H1 (cell line): ENCODE data around the gene CGREF1. TPM values are rescaled to one million over a fixed set of nuclear protein-coding genes. Genes with fewer than 3 reads are reported as not detected.

Experiments used
- CTCF ChIA-PET: fragments of 300-600 bp; sonication (Branson Sonifier 250); formaldehyde crosslinking; loops from one replicate; lab custom pipeline; 2021; ENCODE audit not compliant: partially characterized antibody; lab: Charles Lee
- POLR2A ChIA-PET: fragments of 300-600 bp; sonication (Branson Sonifier 250); formaldehyde crosslinking; loops from one replicate; lab custom pipeline; 2021; ENCODE audit warnings: inconsistent platforms; ENCODE audit not compliant: partially characterized antibody; lab: Charles Lee
- DNase-seq, 2 experiments: peaks; one replicate each; pipeline versions ENCODE4 v3.0.0 to v3.0.0-alpha.2; 2010 to 2022; ENCODE audit warnings: low spot score in 2 of 2, low read depth in 1 of 2, mixed read lengths in 1 of 2
- FAIRE-seq: peaks from 2 replicates; lab custom pipeline; 2011; peaks lifted over from hg19 to GRCh38; lab: Jason Lieb, UNC
- H2AFZ ChIP-seq: 2 replicates; pipeline ENCODE4 v1.8.1; 2012; ENCODE audit warnings: low read length, inconsistent platforms
- H2AK5ac ChIP-seq: 2 replicates; pipeline ENCODE4 v1.6.1; 2013; ENCODE audit warnings: low read depth, low read length
- H2BK120ac ChIP-seq: replicated peaks from 2 replicates; pipeline ENCODE3; 2013; ENCODE audit warnings: low read depth, low read length, inconsistent platforms
- H2BK12ac ChIP-seq: 2 replicates; pipeline ENCODE4 v1.6.1; 2013; ENCODE audit warnings: low read depth, low read length
- H2BK15ac ChIP-seq: 2 replicates; pipeline ENCODE4 v1.6.1; 2013; ENCODE audit warnings: low read length
- H2BK20ac ChIP-seq: 2 replicates; pipeline ENCODE4 v1.6.1; 2013; ENCODE audit warnings: low read length
- H2BK5ac ChIP-seq: 2 replicates; pipeline ENCODE4 v1.6.1; 2013; ENCODE audit warnings: low read depth, low read length
- H3K14ac ChIP-seq: 2 replicates; pipeline ENCODE4 v1.6.1; 2013; ENCODE audit warnings: inconsistent platforms; ENCODE audit not compliant: insufficient read length
- H3K18ac ChIP-seq: 2 replicates; pipeline ENCODE4 v1.6.1; 2013; ENCODE audit warnings: low read length; ENCODE audit errors: extremely low read depth
- H3K23ac ChIP-seq: 2 replicates; pipeline ENCODE4 v1.6.1; 2013; ENCODE audit warnings: inconsistent platforms; ENCODE audit not compliant: insufficient read length
- H3K23me2 ChIP-seq: 2 replicates; pipeline ENCODE4 v1.6.1; 2013; ENCODE audit warnings: low read depth, low read length
- H3K27ac ChIP-seq: 2 replicates; pipeline ENCODE4 v1.6.1; 2011; ENCODE audit warnings: low read depth, low read length, inconsistent platforms
- H3K27me3 ChIP-seq, 4 experiments: replicated peaks in 1 of 4; 1 replicate in 1 of 4; 2 replicates in 3 of 4; pipeline versions ENCODE4 v1.6.1 to v1.8.1; 2011 to 2013; ENCODE audit warnings: low read length in 3 of 4, mild to moderate bottlenecking in 3 of 4, inconsistent platforms in 2 of 4, mixed read lengths in 2 of 4, moderate library complexity in 1 of 4; ENCODE audit not compliant: control insufficient read depth in 3 of 4, insufficient read depth in 3 of 4; ENCODE audit errors: extremely low read depth in 1 of 4
- H3K36me3 ChIP-seq, 4 experiments: 2 replicates each; pipeline versions ENCODE4 v1.6.1 to v1.8.1; 2011 to 2013; ENCODE audit warnings: mild to moderate bottlenecking in 4 of 4, low read length in 3 of 4, moderate library complexity in 2 of 4, control low read depth in 1 of 4, inconsistent platforms in 1 of 4; ENCODE audit not compliant: insufficient read depth in 4 of 4, control insufficient read depth in 2 of 4
- H3K4ac ChIP-seq: replicated peaks from 2 replicates; pipeline ENCODE3; 2013; ENCODE audit warnings: low read length, low read depth, mixed read lengths, inconsistent platforms; ENCODE audit not compliant: insufficient read length
- H3K4me1 ChIP-seq, 4 experiments: replicated peaks in 1 of 4; 1 replicate in 1 of 4; 2 replicates in 3 of 4; pipeline versions ENCODE4 v1.6.1 to v1.8.1; 2011 to 2013; ENCODE audit warnings: low read length in 3 of 4, inconsistent platforms in 2 of 4, mixed read lengths in 1 of 4; ENCODE audit not compliant: insufficient read depth in 4 of 4, control insufficient read depth in 3 of 4
- H3K4me2 ChIP-seq, 2 experiments: 2 replicates each; pipeline versions ENCODE4 v1.6.1 to v1.8.1; 2011 to 2013; ENCODE audit warnings: low read depth in 2 of 2, low read length in 2 of 2, control low read depth in 1 of 2, inconsistent platforms in 1 of 2, mild to moderate bottlenecking in 1 of 2; ENCODE audit not compliant: insufficient read depth in 1 of 2
- H3K4me3 ChIP-seq, 4 experiments: fragments of 200-600, 300-600 bp in 1 of 4; sonication (generic), shearing (Covaris generic), sonication (Bioruptor Twin) in 1 of 4; 2 replicates each; pipeline versions ENCODE4 v1.5.1 to v1.8.1; 2011 to 2016; ENCODE audit warnings: low read length in 4 of 4, low read depth in 3 of 4, control low read depth in 2 of 4, inconsistent platforms in 2 of 4, mild to moderate bottlenecking in 2 of 4, mixed read lengths in 1 of 4, moderate library complexity in 1 of 4; ENCODE audit not compliant: insufficient read depth in 2 of 4; ENCODE audit errors: extremely low read depth in 1 of 4
- H3K56ac ChIP-seq: replicated peaks from 2 replicates; pipeline ENCODE3; 2013; ENCODE audit warnings: low read depth, mild to moderate bottlenecking, mixed read lengths, low read length, inconsistent platforms; ENCODE audit not compliant: insufficient read length
- H3K79me1 ChIP-seq: 2 replicates; pipeline ENCODE4 v1.6.1; 2013; ENCODE audit warnings: low read depth, low read length, control low read depth
- H3K79me2 ChIP-seq, 2 experiments: 2 replicates each; pipeline versions ENCODE4 v1.6.1 to v1.8.1; 2012 to 2013; ENCODE audit warnings: low read length in 2 of 2, mild to moderate bottlenecking in 2 of 2, inconsistent platforms in 1 of 2; ENCODE audit not compliant: insufficient read depth in 2 of 2, control insufficient read depth in 1 of 2
- H3K9ac ChIP-seq, 4 experiments: replicated peaks in 1 of 4; 1 replicate in 1 of 4; 2 replicates in 3 of 4; pipeline versions ENCODE4 v1.6.1 to v1.8.1; 2011 to 2013; ENCODE audit warnings: low read depth in 3 of 4, low read length in 3 of 4, control low read depth in 2 of 4, mild to moderate bottlenecking in 2 of 4, moderate library complexity in 2 of 4, inconsistent platforms in 1 of 4; ENCODE audit errors: extremely low read depth in 1 of 4
- H3K9me3 ChIP-seq, 2 experiments: 2 replicates each; pipeline versions ENCODE4 v1.6.1 to v1.8.1; 2012 to 2013; ENCODE audit warnings: mild to moderate bottlenecking in 2 of 2, moderate library complexity in 2 of 2, control low read depth in 1 of 2, inconsistent platforms in 1 of 2, low read depth in 1 of 2, low read length in 1 of 2, mixed read lengths in 1 of 2; ENCODE audit not compliant: insufficient read depth in 2 of 2
- H4K20me1 ChIP-seq, 2 experiments: replicated peaks in 1 of 2; 2 replicates each; pipeline versions ENCODE3 to v1.8.1; 2011 to 2013; ENCODE audit warnings: inconsistent platforms in 2 of 2, low read length in 2 of 2, mild to moderate bottlenecking in 1 of 2; ENCODE audit not compliant: insufficient read depth in 2 of 2, control insufficient read depth in 1 of 2
- H4K5ac ChIP-seq: 2 replicates; pipeline ENCODE4 v1.6.1; 2013; ENCODE audit warnings: low read length, low read depth, mixed read lengths, inconsistent platforms; ENCODE audit not compliant: insufficient read length
- H4K8ac ChIP-seq: 2 replicates; pipeline ENCODE4 v1.8.0; 2013; ENCODE audit warnings: mild to moderate bottlenecking, moderate library complexity, low read length, inconsistent platforms; ENCODE audit not compliant: insufficient read depth; ENCODE audit errors: extremely low read depth
- H4K91ac ChIP-seq: replicated peaks from 2 replicates; pipeline ENCODE3; 2013; ENCODE audit warnings: low read length, mixed read lengths, inconsistent platforms; ENCODE audit not compliant: insufficient read length
- ATF2 ChIP-seq: IDR thresholded peaks from 2 replicates; pipeline ENCODE4 v1.6.1; 2012; ENCODE audit warnings: low read length, inconsistent platforms
- JUND ChIP-seq: IDR thresholded peaks from 2 replicates; pipeline ENCODE4 v1.6.1; 2011; ENCODE audit warnings: mild to moderate bottlenecking, improper control_type of control experiment, low read length
- KDM1A ChIP-seq: fragments of 200-600, 300-600 bp; sonication (generic); IDR thresholded peaks from 2 replicates; pipeline ENCODE4 v1.7.1; 2016; ENCODE audit warnings: mild to moderate bottlenecking, low read length, borderline replicate concordance
- NANOG ChIP-seq: IDR thresholded peaks from 2 replicates; pipeline ENCODE4 v1.6.1; 2011; ENCODE audit warnings: low read length, low read depth, mild to moderate bottlenecking, inconsistent platforms; ENCODE audit not compliant: insufficient read depth, poor library complexity, severe bottlenecking
- RBBP5 ChIP-seq: IDR thresholded peaks from 2 replicates; pipeline ENCODE4 v1.7.1; 2012; ENCODE audit warnings: low read depth, mild to moderate bottlenecking, inconsistent platforms, low read length, moderate library complexity, borderline replicate concordance
- SIN3A ChIP-seq, 2 experiments: IDR thresholded peaks in 1 of 2; conservative IDR thresholded peaks in 1 of 2; 2 replicates each; pipeline ENCODE4 v1.6.1; 2011 to 2012; ENCODE audit warnings: low read length in 2 of 2, improper control_type of control experiment in 1 of 2, low read depth in 1 of 2, mild to moderate bottlenecking in 1 of 2
- SIRT6 ChIP-seq: IDR thresholded peaks from one replicate; pipeline ENCODE4 v1.7.1; 2012; ENCODE audit warnings: low read length, inconsistent platforms
- TCF12 ChIP-seq: IDR thresholded peaks from 2 replicates; pipeline ENCODE4 v1.6.1; 2011; ENCODE audit warnings: low read depth, mild to moderate bottlenecking, low read length
- WGBS, 2 experiments: shearing (Covaris generic) in 1 of 2; methylation state at CpG; one replicate each; pipeline versions ENCODE4 v1.1.6 to v1.1.7; 2013 to 2015; ENCODE audit warnings: low lambda C conversion rate in 2 of 2, mixed read lengths in 2 of 2, inconsistent platforms in 1 of 2, low coverage in 1 of 2, missing lambda C conversion rate in 1 of 2; ENCODE audit not compliant: insufficient replicate concordance in 2 of 2, insufficient coverage in 1 of 2, insufficient read length in 1 of 2; ENCODE audit errors: extremely low coverage in 1 of 2, missing lambda C conversion rate in 1 of 2; 5-methylcytosine and 5-hydroxymethylcytosine counted together
- polyA plus RNA-seq, 7 experiments: library from polyadenylated mRNA; depleted of rRNA in 3 of 7; stranded (reverse) in 5 of 7; unstranded in 2 of 7; fragments of >200 nt in 5 of 7; fragments of 200-250 nt in 2 of 7; gene quantifications; 1 replicate in 5 of 7; 2 replicates in 1 of 7; 4 replicates in 1 of 7; pipeline versions ENCODE4 v1.2.1 to v1.2.3, GENCODE V29; 2011 to 2013; ENCODE audit warnings: missing spikeins in 2 of 7, mixed read lengths in 2 of 7
- total RNA-seq: library from RNA; stranded (reverse); fragmentation: NEBNext Ultra II Directional; extraction: Animal tissue kit (Norgen Biotek cat#: 25700); gene quantifications from 2 replicates; pipeline ENCODE4 v1.2.1, GENCODE V29; 2021

CGREF1 gene
- total and polyA plus RNA-seq, 2 of the 8 experiments (the other 6 are each of a cell fraction or from before 2014, with no cell fraction given) = 2.5 to 3.4 TPM

- H3K79me2 ChIP-seq = no peaks in the 10 kb centered on the region
- H4K5ac ChIP-seq = no peak within 1 kb of the TSS
- H3K9ac ChIP-seq = no peak within 1 kb of the TSS
- H3K14ac ChIP-seq = no peak within 1 kb of the TSS
- no peak within 1 kb of the TSS for H3K23ac ChIP-seq
- 0 out of 7 replicates have a peak, but pooled peaks cover 0 to 3% (median 0%) of the 10 kb centered on the region in 4 experiments for H3K27me3 ChIP-seq
- no peak within 1 kb of the TSS for H3K4ac ChIP-seq
- no peaks in the 10 kb centered on the region for H3K9me3 ChIP-seq
- no peak for FAIRE-seq
- H3K27ac ChIP-seq = no peak within 1 kb of the TSS
- H2BK12ac ChIP-seq = peak within 1 kb of the TSS; percentile 84; the same call in 1 of the 2 replicates
- H2BK120ac ChIP-seq = no peak within 1 kb of the TSS
- peak within 1 kb of the TSS; percentile 73 for H4K8ac ChIP-seq
- H3K4me3 ChIP-seq = no peak within 1 kb of the TSS
- peak within 1 kb of the TSS; percentile 48 for H3K18ac ChIP-seq
- H2BK15ac ChIP-seq = peak within 1 kb of the TSS; percentile 92; the same call in 1 of the 2 replicates
- H4K91ac ChIP-seq = peak within 1 kb of the TSS; percentile 61
- no peaks in the 10 kb centered on the region for H4K20me1 ChIP-seq
- ChIA-PET CTCF (interaction anchor here (1.4 to 16.5 kb wide), 2 partner anchors 25 to 186 kb away, joined by 4 to 160 read pairs; partner anchors contain the start of gene AGBL5), POLR2A (interaction anchor here (0.7 to 1.6 kb wide), 7 partner anchors 23 to 170 kb away, joined by 3 to 5 read pairs (median 3); partner anchors contain the start of genes AGBL5 and CAD)
- DNase-seq = peak in 1 of 2 experiments; percentile 53
- H2BK5ac ChIP-seq = peak within 1 kb of the TSS; percentile 44; the same call in 1 of the 2 replicates
- H3K36me3 ChIP-seq = no peaks in the 10 kb centered on the region
- H2AK5ac ChIP-seq = no peak within 1 kb of the TSS
- peak within 1 kb of the TSS; percentile 23; the same call in 1 of the 2 replicates for H2AFZ ChIP-seq
- H3K23me2 ChIP-seq = peaks cover 5% of the 10 kb centered on the region; the same call in 1 of the 2 replicates
- H3K79me1 ChIP-seq = no peaks in the 10 kb centered on the region
- 84% methylated on average over 28 of the region's 41 CpGs; no CpG with 5 or more reads in 1 of the 2 experiments for WGBS, 2 experiments
- H3K56ac ChIP-seq = no peak within 1 kb of the TSS
- H3K4me1 ChIP-seq = peaks cover 0 to 17% (median 11%) of the 10 kb centered on the region in 4 experiments; a peak in 6 of 7 replicates
- H3K4me2 ChIP-seq = peak within 1 kb of the TSS in 1 of 2 experiments; percentile 19; a peak in 1 of 4 replicates
- H2BK20ac ChIP-seq = no peak within 1 kb of the TSS
- no peak for TF ChIP-seq SIN3A (conservative IDR thresholded peaks at IDR 0.05 in 1 of 2, IDR thresholded peaks at IDR 0.05 in 1 of 2; ENCODE audit: low read depth in 1 of 2, low read length in 2 of 2)
- no peak for TF ChIP-seq NANOG
- TF ChIP-seq ATF2 = no peak
- TF ChIP-seq TCF12 = no peak
- TF ChIP-seq SIRT6 = no peak
- TF ChIP-seq JUND = no peak
- no peak for TF ChIP-seq RBBP5
- TF ChIP-seq KDM1A = no peak
These were observed 40.4 kb downstream of the CGREF1 start, which contains the start of gene EMILIN1 for GRCh38 chr2:27078267-27079194. Gene EMILIN1 (plus strand): TSS chr2:27078615. CDS start chr2:27079066, 451 bp downstream.
